Measurements from ENCODE around the gene THOC5. TPM values are rescaled to one million over a fixed set of nuclear protein-coding genes. Genes with fewer than 3 reads are reported as not detected.

The THOC5 gene
- total RNA-seq, 1 experiment from 2014 or later: 80.6 TPM

DNA sequence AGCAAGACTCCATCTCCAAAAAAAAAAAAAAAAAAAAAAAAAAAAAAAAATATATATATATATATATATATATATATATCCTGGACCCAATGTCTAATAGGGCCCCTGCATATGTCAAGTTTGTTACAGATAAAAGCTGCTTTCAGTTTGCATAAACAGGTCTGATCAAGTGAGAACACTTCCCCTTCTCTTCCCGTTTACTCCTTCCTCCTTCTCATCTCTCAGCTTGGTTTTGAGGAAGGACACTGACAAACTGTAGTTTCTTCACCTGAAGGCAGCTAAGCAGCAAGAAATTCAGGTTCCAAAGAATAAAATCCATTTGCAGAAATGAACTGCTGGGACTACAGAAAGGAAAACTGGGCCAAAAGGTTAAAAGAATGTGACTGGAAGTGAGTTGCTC, 11.7 kb downstream of the THOC5 start:
- ChIA-PET POLR2A (interaction anchor here (1.3 kb wide), 1 partner anchor 12 kb away, joined by 4 read pairs; the partner anchor contains the start of gene THOC5), RAD21 (ENCODE audit: low non-redundant PET in 1 of 2, low total read pairs in 2 of 2, uncharacterized antibody in 2 of 2, unreplicated experiment in 2 of 2) (interaction anchor here in 1 of 2 experiments (0.6 kb wide), 1 partner anchor 36 kb away, joined by 4 read pairs; no protein-coding TSS in a partner anchor)
- TF ChIP-seq JUND (IDR thresholded peaks at IDR 0.05) (no peak), ZNF274 (IDR thresholded peaks at IDR 0.05; ENCODE audit: low read depth, low read length) (no peak), EGR1 (IDR thresholded peaks at IDR 0.05; ENCODE audit: low read depth) (no peak), EZH2 (IDR thresholded peaks at IDR 0.05) (no peak), YY1 (IDR thresholded peaks at IDR 0.05; ENCODE audit: extremely low read depth, insufficient replicate concordance, low read depth, low read length) (no peak), TCF7L2 (IDR thresholded peaks at IDR 0.05; ENCODE audit: borderline replicate concordance, extremely low read depth, insufficient read depth, insufficient read length) (no peak), SIN3A (IDR thresholded peaks at IDR 0.05; ENCODE audit: low read depth) (no peak), POLR2A (IDR thresholded peaks at IDR 0.05; ENCODE audit: borderline replicate concordance, extremely low read depth, insufficient read depth, insufficient read length) (no peak), EZH2phosphoT487 (IDR thresholded peaks at IDR 0.05; ENCODE audit: borderline replicate concordance) (no peak), ELF1 (IDR thresholded peaks at IDR 0.05; ENCODE audit: borderline replicate concordance, low read depth) (no peak)
- TF ChIP-seq, protein P1, sequence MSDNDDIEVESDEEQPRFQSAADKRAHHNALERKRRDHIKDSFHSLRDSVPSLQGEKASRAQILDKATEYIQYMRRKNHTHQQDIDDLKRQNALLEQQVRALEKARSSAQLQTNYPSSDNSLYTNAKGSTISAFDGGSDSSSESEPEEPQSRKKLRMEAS (IDR thresholded peaks at IDR 0.05): no peak
- TF ChIP-seq, protein P2, sequence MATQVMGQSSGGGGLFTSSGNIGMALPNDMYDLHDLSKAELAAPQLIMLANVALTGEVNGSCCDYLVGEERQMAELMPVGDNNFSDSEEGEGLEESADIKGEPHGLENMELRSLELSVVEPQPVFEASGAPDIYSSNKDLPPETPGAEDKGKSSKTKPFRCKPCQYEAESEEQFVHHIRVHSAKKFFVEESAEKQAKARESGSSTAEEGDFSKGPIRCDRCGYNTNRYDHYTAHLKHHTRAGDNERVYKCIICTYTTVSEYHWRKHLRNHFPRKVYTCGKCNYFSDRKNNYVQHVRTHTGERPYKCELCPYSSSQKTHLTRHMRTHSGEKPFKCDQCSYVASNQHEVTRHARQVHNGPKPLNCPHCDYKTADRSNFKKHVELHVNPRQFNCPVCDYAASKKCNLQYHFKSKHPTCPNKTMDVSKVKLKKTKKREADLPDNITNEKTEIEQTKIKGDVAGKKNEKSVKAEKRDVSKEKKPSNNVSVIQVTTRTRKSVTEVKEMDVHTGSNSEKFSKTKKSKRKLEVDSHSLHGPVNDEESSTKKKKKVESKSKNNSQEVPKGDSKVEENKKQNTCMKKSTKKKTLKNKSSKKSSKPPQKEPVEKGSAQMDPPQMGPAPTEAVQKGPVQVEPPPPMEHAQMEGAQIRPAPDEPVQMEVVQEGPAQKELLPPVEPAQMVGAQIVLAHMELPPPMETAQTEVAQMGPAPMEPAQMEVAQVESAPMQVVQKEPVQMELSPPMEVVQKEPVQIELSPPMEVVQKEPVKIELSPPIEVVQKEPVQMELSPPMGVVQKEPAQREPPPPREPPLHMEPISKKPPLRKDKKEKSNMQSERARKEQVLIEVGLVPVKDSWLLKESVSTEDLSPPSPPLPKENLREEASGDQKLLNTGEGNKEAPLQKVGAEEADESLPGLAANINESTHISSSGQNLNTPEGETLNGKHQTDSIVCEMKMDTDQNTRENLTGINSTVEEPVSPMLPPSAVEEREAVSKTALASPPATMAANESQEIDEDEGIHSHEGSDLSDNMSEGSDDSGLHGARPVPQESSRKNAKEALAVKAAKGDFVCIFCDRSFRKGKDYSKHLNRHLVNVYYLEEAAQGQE (IDR thresholded peaks at IDR 0.05; ENCODE audit: low read depth): no peak
- TF ChIP-seq, protein P3, sequence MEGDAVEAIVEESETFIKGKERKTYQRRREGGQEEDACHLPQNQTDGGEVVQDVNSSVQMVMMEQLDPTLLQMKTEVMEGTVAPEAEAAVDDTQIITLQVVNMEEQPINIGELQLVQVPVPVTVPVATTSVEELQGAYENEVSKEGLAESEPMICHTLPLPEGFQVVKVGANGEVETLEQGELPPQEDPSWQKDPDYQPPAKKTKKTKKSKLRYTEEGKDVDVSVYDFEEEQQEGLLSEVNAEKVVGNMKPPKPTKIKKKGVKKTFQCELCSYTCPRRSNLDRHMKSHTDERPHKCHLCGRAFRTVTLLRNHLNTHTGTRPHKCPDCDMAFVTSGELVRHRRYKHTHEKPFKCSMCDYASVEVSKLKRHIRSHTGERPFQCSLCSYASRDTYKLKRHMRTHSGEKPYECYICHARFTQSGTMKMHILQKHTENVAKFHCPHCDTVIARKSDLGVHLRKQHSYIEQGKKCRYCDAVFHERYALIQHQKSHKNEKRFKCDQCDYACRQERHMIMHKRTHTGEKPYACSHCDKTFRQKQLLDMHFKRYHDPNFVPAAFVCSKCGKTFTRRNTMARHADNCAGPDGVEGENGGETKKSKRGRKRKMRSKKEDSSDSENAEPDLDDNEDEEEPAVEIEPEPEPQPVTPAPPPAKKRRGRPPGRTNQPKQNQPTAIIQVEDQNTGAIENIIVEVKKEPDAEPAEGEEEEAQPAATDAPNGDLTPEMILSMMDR (IDR thresholded peaks at IDR 0.05 in 2 of 3, conservative IDR thresholded peaks at IDR 0.05 in 1 of 3; ENCODE audit: borderline replicate concordance in 1 of 3, insufficient read depth in 1 of 3, low read depth in 2 of 3, low read length in 2 of 3): no peak
- TF ChIP-seq, protein P4, sequence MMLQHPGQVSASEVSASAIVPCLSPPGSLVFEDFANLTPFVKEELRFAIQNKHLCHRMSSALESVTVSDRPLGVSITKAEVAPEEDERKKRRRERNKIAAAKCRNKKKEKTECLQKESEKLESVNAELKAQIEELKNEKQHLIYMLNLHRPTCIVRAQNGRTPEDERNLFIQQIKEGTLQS (IDR thresholded peaks at IDR 0.05): no peak

More for the DNA sequence above, 11.7 kb downstream of the THOC5 start:
- Histone ChIP-seq H3K4me3 (replicated peaks in 1 of 2; ENCODE audit: low read depth in 1 of 2, low read length in 2 of 2) (no peak overlapping the region), H2AFZ (ENCODE audit: low read depth, low read length, poor library complexity, severe bottlenecking) (no peak overlapping the region), H4K20me1 (ENCODE audit: insufficient read depth) (no peaks in the 10 kb centered on the region), H3K36me3 (ENCODE audit: control insufficient read depth in 1 of 2, insufficient read depth in 2 of 2, low read length in 2 of 2) (peaks cover 36 to 39% of the 10 kb centered on the region in 2 experiments), H3K27me3 (ENCODE audit: insufficient read depth, low read length) (no peaks in the 10 kb centered on the region), H3K9ac (ENCODE audit: low read length) (no peak overlapping the region), H3K4me2 (ENCODE audit: low read length) (no peak overlapping the region), H3K9me2 (ENCODE audit: insufficient read depth) (no peaks in the 10 kb centered on the region), H3K4me1 (ENCODE audit: control insufficient read depth in 1 of 2, insufficient read depth in 2 of 2, low read length in 2 of 2) (no peaks in the 10 kb centered on the region), H3K9me3 (ENCODE audit: control insufficient read depth in 1 of 2, insufficient read depth in 1 of 2, low read depth in 1 of 2, low read length in 2 of 2) (no peaks in the 10 kb centered on the region), H3K27ac (ENCODE audit: low read depth, low read length) (no peak overlapping the region), H3K79me2 (ENCODE audit: insufficient read depth, low read length) (no peaks in the 10 kb centered on the region)
- no peak for ATAC-seq
- no peak for DNase-seq (ENCODE audit: low read depth, low spot score)
- intact Hi-C loops (cut with micrococcal nuclease): no loop called here
- CTCF ChIA-PET: no interaction called here
- no TSS peak for BruUV-seq (replicated peaks)

Data from HCT116 (cell line).